Activated CD4-positive, alpha-beta T cell treated with anti-CD3 and anti-CD28 coated beads, Interleukin-2, Interleukin-6, amounts not matched to agents 100 ng/mL and 50 ng/mL, durations not matched to agents 16 hours and 8 hours (primary cell): ENCODE results near the gene DPP6.

Experiments
- DNase-seq: peaks from one replicate; pipeline ENCODE4 v3.0.0-alpha.2; 2020

Gene DPP6

GRCh38 chr7:154425271-154425670 lies 373.1 kb downstream of the DPP6 start:
- DNase-seq, result no peak

- DNase-seq, result no peak
Observed at GRCh38 chr7:154426778-154427177, 374.6 kb downstream of the DPP6 start.

- no peak for DNase-seq
Observed at GRCh38 chr7:154427533-154427932, 375.3 kb downstream of the DPP6 start.

DNA sequence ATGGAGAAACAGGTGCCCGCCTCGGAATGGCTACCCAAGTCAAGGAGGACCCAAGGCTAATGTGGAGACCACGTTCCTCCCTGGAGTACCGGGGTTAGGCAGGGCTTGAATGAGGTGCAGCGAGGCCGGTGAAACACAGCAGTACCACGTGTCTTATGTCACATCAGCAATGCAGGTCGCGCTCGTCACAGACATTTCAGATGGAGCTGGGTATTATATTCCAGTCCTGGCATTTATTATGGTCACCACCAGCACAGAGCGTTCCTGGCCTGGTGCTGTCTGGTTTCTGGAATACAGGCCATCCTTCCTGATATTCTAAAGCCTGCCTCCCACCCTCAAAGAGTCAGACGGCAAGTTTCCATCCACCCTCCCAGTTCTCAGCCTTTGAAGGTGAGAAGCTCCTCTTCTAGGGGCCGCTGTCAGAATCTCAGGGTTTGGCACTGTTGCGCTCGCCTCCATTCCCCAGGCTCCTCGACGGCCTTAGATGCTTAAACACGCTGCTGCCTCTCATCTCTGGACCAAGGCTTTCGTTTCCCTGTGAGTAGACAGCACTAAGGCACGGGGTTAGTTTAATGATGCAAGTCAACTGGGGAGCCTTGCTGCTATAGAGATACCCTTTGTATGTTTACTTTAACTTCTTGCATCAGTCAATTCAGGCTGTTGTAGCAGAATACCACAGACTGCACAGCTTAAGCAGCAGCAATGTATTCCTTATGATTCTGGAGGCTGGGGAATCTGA lies 377.6 kb downstream of the DPP6 start:
- DNase-seq, result no peak

DNA sequence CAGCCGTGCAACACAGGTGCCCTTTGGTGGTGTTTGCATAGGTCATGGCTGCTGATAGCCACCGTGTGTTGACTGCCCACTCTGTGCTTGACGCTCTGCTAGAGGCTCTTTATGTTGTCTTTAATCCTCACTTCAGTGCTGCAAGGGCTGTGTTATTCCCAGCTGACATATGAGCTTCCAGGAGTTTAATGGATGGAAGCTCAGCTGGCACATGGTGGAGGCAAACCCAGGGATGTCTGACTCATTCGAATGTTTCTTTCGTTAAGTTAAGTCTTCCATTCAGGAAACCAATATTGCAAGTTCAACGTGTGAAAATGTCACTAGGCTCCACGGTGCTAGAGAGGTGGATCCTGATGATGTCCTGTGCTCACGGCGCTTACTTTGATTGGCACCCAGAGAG lies 378.4 kb downstream of the DPP6 start:
- DNase-seq, result no peak

GRCh38 chr7:154431045-154431444 lies 378.8 kb downstream of the DPP6 start:
- DNase-seq, result no peak

- no peak for DNase-seq
Observed at GRCh38 chr7:154433632-154434598, 381.7 kb downstream of the DPP6 start.

- no peak for DNase-seq
Observed at GRCh38 chr7:154436560-154436959, 384.4 kb downstream of the DPP6 start.

DNA sequence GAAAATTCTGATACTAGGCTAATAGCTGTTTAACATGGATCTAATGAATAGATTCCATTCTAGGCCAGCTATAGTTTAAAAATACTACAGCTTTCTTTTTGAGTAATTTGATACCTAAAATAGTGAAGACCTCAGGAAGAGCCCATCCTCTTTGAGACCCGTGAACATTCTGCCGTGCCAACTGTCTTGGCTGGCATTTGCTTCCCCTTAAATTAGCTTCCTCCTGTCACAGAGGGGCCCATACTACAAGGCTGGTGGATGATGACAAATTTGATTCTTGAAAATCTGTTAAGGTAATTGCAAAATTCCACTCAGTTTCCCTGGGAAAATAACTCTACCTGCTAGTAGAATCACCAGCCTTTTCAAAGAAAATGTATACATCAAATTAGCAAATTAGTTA lies 385.0 kb downstream of the DPP6 start:
- DNase-seq, result no peak

DNA sequence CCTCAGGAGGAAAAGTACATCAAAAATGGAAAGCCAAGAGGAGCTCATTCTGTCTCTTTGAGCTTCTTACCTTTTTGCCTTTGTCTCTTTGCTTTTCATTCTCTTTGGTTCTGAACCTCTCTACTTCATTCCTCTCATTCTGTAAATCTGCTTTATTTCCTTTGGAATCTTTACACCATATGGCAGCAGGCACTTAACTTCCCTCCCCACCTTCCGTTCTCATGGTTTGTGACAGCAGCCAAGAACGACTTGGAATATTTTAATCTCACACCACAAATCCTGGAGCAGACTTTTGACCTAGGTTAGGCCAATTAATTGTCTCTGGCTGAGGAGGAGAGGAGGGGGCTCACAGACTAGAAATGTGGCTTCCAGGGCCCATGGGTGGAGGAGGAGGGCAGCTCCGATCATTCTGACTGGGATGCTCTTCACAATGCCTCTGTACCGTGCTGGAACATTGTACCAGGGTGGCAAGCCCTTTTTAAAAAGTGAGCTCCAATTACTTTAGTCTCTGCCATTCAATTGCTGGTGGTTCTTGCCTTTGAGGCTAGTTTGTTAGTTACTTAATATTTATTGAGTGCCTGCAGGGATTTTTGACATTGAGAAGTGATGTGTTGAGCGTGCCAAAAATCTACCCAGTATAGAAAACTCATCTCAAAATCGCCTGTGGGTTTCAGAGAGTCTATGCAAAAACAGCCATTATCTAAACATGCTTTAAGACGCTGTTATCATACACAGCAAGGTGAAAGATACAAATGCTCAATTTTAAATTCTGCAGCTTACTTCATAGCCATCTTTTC lies 386.6 kb downstream of the DPP6 start:
- no peak for DNase-seq

DNA sequence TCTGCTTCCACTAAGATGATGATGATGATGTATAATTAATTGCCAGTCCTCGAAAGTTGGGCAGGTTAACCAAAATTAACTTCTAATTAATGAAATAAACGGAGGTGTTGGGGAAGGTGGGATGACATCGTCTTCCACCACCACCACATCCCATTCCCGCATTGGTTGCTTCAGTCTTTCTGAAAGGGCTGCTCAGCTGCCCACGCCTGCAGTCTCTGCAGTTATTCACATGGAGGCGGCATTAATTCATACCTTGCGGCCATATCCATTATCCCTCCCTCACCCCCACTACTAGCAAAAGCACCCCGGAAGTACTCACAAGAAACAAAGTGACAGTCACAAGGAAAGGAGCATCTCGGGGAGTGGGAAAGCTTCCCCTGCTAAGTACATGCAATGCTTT lies 387.9 kb downstream of the DPP6 start:
- no peak for DNase-seq

- no peak for DNase-seq
Observed at GRCh38 chr7:154440651-154441050, 388.5 kb downstream of the DPP6 start.

DNA sequence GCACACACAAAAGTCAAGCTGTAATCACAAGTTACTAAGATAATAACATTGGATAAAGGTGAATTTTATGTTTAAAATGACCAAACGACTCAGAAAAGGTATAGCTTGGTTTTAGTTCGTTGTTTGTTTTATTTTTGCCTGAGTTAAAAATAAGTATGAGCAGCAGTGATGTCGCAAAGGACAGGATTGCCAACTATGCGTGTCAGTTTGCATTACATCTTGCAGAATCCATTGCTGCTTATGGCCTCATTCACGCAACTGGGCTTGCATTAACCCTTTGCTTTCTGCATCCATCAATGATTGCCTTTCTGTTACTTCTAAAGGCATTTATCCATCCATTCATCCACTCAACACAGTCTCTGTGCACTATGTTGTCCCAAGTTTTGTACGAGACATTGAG lies 389.6 kb downstream of the DPP6 start:
- no peak for DNase-seq

DNA sequence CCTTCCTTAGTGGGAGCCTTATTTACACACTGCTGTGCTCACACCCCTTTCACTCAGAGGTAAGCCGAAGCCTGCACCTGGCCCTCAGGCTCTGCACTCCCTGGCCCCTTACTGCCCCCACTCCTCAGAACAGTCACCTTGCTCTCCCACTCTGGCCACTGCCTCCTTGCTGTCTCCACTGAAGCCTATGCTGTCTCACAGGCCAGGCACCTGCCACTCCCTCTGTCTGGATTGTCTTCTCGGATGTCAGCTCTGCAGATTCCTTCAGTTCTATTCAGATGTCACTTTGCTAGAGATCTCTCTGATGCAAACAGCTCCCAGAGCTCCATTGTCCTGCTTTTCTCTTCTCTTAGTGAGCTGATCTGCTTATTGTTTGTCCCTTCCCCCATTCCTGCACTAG lies 390.7 kb downstream of the DPP6 start:
- no peak for DNase-seq

GRCh38 chr7:154450451-154450850 lies 398.3 kb downstream of the DPP6 start:
- no peak for DNase-seq

GRCh38 chr7:154451480-154452457 lies 399.6 kb downstream of the DPP6 start:
- no peak for DNase-seq

GRCh38 chr7:154463794-154464193 lies 411.6 kb downstream of the DPP6 start:
- DNase-seq, result no peak

- DNase-seq, result no peak
Observed at GRCh38 chr7:154469652-154470051, 417.5 kb downstream of the DPP6 start.

DNA sequence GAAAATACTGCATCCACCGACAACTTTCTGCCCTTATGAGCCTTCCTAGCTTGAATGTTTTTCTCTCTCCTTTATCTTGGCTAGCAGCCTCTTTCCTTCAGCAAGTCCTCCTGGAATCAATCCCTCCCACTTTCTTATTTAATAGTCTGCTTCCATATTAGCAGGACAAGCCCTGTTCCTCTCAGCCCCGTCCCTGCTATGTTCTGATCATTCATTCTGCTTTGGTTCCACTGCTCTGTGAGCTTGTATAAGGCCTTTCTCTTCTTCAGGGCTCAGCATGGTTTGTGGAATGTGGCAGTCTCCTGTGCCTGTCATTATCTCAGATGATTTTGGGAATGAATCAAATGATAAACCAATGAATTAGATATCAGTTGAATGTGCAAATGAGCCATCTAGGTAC lies 420.1 kb downstream of the DPP6 start:
- DNase-seq, result no peak

GRCh38 chr7:154473360-154473759 lies 421.2 kb downstream of the DPP6 start:
- DNase-seq, result no peak

- no peak for DNase-seq
Observed at GRCh38 chr7:154474903-154475520, 422.8 kb downstream of the DPP6 start.

GRCh38 chr7:154475864-154476263 lies 423.7 kb downstream of the DPP6 start:
- no peak for DNase-seq
